Lower lobe of right lung (tissue), 2 donors: ENCODE data around the gene KCNJ14. TPM values are rescaled to one million over a fixed set of nuclear protein-coding genes. Genes with fewer than 3 reads are reported as not detected.

Experiments used
- ATAC-seq, 2 donors: fragments of 200-7000 bp; cut with Tn5 transposase; one replicate each; pipeline ENCODE4 v1.9.1; 2020 to 2022; ENCODE audit warnings: mild to moderate bottlenecking in 2 of 2, moderate library complexity in 2 of 2
- DNase-seq: peaks from one replicate; pipeline ENCODE4 v3.0.0-alpha.2; 2020
- H3K27ac ChIP-seq: fragments of 200-600 bp; one replicate; pipeline ENCODE4 v1.8.0; 2022
- H3K27me3 ChIP-seq: fragments of 200-600 bp; one replicate; pipeline ENCODE4 v1.8.0; 2022; ENCODE audit warnings: low read depth
- H3K36me3 ChIP-seq: fragments of 200-600 bp; one replicate; pipeline ENCODE4 v1.8.0; 2022; ENCODE audit warnings: mild to moderate bottlenecking
- H3K4me1 ChIP-seq: fragments of 200-600 bp; one replicate; pipeline ENCODE4 v1.8.0; 2022
- H3K4me3 ChIP-seq: fragments of 200-600 bp; one replicate; pipeline ENCODE4 v1.8.0; 2022; ENCODE audit warnings: mild to moderate bottlenecking
- H3K9me3 ChIP-seq: fragments of 200-600 bp; one replicate; pipeline ENCODE4 v1.8.0; 2022
- intact Hi-C: fragments of 100-400 bp; cut with DNase I; formaldehyde crosslinking; loops from one replicate; pipeline ENCODE4 v1.11.0; 2022
- total RNA-seq: library from RNA; stranded (reverse); fragmentation: NEBNext Ultra II Directional; extraction: Animal tissue kit (Norgen Biotek cat#: 25700); gene quantifications from one replicate; pipeline ENCODE4 v1.2.1, GENCODE V29; 2021
- TF ChIP-seq, protein P1 (sequence below): fragments of 200-600 bp; IDR thresholded peaks from one replicate; pipeline ENCODE4 v1.8.0; 2022; ENCODE audit warnings: antibody characterized with exemption, mild to moderate bottlenecking
- donor health status: DM: no; HTN: yes; CAD: no; lungs with severe emphysema.

The KCNJ14 gene
- total RNA-seq, 1 donor from 2014 or later: 0.71 TPM

GRCh38 chr19:48500830-48501493 lies 45.6 kb downstream of the KCNJ14 start:
- intact Hi-C loops: no loop called here
- peak overlapping the region; percentile 53 for H3K27ac ChIP-seq
- H3K27me3 ChIP-seq: peaks cover 37% of the 10 kb centered on the region
- H3K4me3 ChIP-seq: peak overlapping the region; percentile 54
- ATAC-seq (no peak), DNase-seq (no peak)
- H3K4me1 ChIP-seq: no peaks in the 10 kb centered on the region
- H3K9me3 ChIP-seq: no peaks in the 10 kb centered on the region
- H3K36me3 ChIP-seq: no peaks in the 10 kb centered on the region
- TF ChIP-seq, protein P1, sequence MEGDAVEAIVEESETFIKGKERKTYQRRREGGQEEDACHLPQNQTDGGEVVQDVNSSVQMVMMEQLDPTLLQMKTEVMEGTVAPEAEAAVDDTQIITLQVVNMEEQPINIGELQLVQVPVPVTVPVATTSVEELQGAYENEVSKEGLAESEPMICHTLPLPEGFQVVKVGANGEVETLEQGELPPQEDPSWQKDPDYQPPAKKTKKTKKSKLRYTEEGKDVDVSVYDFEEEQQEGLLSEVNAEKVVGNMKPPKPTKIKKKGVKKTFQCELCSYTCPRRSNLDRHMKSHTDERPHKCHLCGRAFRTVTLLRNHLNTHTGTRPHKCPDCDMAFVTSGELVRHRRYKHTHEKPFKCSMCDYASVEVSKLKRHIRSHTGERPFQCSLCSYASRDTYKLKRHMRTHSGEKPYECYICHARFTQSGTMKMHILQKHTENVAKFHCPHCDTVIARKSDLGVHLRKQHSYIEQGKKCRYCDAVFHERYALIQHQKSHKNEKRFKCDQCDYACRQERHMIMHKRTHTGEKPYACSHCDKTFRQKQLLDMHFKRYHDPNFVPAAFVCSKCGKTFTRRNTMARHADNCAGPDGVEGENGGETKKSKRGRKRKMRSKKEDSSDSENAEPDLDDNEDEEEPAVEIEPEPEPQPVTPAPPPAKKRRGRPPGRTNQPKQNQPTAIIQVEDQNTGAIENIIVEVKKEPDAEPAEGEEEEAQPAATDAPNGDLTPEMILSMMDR: no peak

DNA sequence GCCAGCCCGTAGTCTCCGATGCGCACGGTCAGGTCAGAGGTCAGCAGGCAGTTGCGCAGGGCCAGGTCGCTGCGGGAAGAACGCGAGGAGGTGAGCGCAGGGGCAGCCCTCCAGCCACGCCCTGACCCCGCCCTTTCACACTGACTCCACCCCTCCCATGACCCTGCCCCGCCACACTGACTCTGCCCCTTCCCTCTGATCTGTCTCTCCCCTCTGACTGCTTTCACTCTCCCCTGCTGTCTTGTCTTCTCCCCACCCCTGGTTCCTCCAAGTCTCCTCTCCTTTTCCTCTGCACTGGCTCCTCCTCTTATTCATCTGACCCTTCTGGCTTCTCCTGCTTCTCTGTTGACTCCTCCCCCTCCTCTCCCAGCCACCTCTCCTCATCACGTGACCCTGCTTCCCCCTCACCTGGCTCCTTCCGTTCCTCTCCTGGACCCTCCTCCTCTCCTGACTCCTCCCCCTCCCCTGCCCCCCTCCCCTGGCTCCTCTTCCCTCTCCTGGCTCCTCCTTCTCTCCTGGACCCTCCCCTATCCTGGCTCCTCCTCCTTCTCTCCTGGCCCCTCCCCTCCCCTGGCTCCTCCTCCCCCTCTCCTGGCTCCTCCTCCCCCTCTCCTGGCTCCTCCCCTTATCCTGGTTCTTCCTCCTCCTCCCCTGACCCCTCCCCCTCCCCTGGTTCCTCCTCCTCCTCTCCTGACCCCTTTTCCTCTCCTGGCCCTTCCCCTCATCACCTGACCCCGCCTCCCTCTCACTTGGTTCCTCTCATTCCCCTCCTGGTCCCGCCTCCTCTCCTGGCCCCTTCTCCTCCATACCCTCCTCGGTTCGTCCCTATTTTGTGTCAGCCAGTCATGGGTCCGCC lies 46.3 kb downstream of the KCNJ14 start:
- DNase-seq (peak; percentile 96), ATAC-seq (peak; percentile 89 to 92)
- peak overlapping the region; percentile 53 for H3K27ac ChIP-seq
- H3K27me3 ChIP-seq: peaks cover 37% of the 10 kb centered on the region
- peak overlapping the region; percentile 54 for H3K4me3 ChIP-seq
- no peaks in the 10 kb centered on the region for H3K9me3 ChIP-seq
- H3K36me3 ChIP-seq: no peaks in the 10 kb centered on the region
- intact Hi-C loops: no loop called here
- TF ChIP-seq, protein P1: no peak
- H3K4me1 ChIP-seq: no peaks in the 10 kb centered on the region

- Histone ChIP-seq H3K36me3 (no peaks in the 10 kb centered on the region), H3K27ac (peak overlapping the region; percentile 73), H3K4me1 (no peaks in the 10 kb centered on the region), H3K27me3 (peaks cover 34% of the 10 kb centered on the region), H3K4me3 (peak overlapping the region; percentile 42), H3K9me3 (no peaks in the 10 kb centered on the region)
- no peak for ATAC-seq
- TF ChIP-seq, protein P1: no peak
- intact Hi-C loops: no loop called here
- DNase-seq: no peak
Observed at GRCh38 chr19:48502350-48503018, 47.1 kb downstream of the KCNJ14 start.

- intact Hi-C loops: no loop called here
- TF ChIP-seq, protein P1: peak; percentile 36
- Histone ChIP-seq H3K27me3 (peaks cover 13% of the 10 kb centered on the region), H3K4me3 (no peak overlapping the region), H3K27ac (no peak overlapping the region), H3K9me3 (no peaks in the 10 kb centered on the region), H3K4me1 (peaks cover 11% of the 10 kb centered on the region), H3K36me3 (no peaks in the 10 kb centered on the region)
- ATAC-seq (no peak), DNase-seq (no peak)
Observed at GRCh38 chr19:48506138-48506733, 50.9 kb downstream of the KCNJ14 start.

GRCh38 chr19:48507911-48508439 lies 52.6 kb downstream of the KCNJ14 start:
- Histone ChIP-seq H3K4me3 (no peak overlapping the region), H3K36me3 (no peaks in the 10 kb centered on the region), H3K9me3 (no peaks in the 10 kb centered on the region), H3K27ac (no peak overlapping the region), H3K27me3 (peaks cover 28% of the 10 kb centered on the region), H3K4me1 (peaks cover 15% of the 10 kb centered on the region)
- TF ChIP-seq, protein P1: no peak
- intact Hi-C loops: no loop called here
- no peak for DNase-seq
- ATAC-seq: no peak
